Measurements from ENCODE around the gene RSAD1.

RSAD1 gene

DNA sequence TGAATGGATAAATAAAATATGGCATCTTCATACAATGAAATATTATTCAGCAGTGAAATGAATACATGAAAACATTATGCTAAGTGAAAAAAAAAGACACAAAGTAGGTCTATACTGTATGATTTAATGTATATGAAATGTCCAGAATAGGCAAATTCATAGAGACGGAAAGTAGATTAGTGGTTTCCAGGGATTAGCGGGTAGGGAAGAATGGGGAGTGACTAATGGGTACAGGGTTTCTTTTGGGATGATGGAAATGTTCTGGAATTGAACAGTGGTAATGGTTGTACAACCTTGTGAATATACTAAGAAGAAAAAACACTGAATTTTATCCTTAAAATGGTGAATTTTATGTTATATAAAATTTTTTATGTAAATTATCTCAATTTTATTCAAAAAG is 21.1 kb downstream of the RSAD1 start:
- no peak overlapping the region for H3K27ac ChIP-seq (ENCODE audit: low read length)
- no peak overlapping the region for H3K9ac ChIP-seq (ENCODE audit: low read length)
- no peak overlapping the region for H2AFZ ChIP-seq (ENCODE audit: low read length)
- no peak overlapping the region for H3K4me3 ChIP-seq (ENCODE audit: low read length)
- H3K9me3 ChIP-seq (replicated peaks; ENCODE audit: insufficient read depth, low read length), result no peaks in the 10 kb centered on the region
- H3F3A ChIP-seq (ENCODE audit: insufficient read depth, low read length), result no peaks in the 10 kb centered on the region
- no peaks in the 10 kb centered on the region for H3K4me1 ChIP-seq (ENCODE audit: low read length)
- no peaks in the 10 kb centered on the region for H3K27me3 ChIP-seq (replicated peaks; ENCODE audit: insufficient read depth, low read length)
- no peaks in the 10 kb centered on the region for H4K20me1 ChIP-seq (ENCODE audit: insufficient read depth, low read length)
- H3K4me2 ChIP-seq (ENCODE audit: low read depth, low read length), result no peak overlapping the region
- TF ChIP-seq EZH2phosphoT487 (IDR thresholded peaks at IDR 0.05; ENCODE audit: low read length) (no peak), CTCF (IDR thresholded peaks at IDR 0.05; ENCODE audit: low read length) (no peak), EZH2 (optimal IDR thresholded peaks at IDR 0.05; ENCODE audit: low read depth, low read length) (no peak)
- H3K9me2 ChIP-seq (replicated peaks; ENCODE audit: insufficient read depth, low read length), result no peaks in the 10 kb centered on the region
- DNase-seq, result no peak
- no peaks in the 10 kb centered on the region for H3K36me3 ChIP-seq (replicated peaks; ENCODE audit: insufficient read depth, low read length)
- H3K79me2 ChIP-seq (ENCODE audit: low read length), result no peaks in the 10 kb centered on the region

GRCh38 chr17:50501054-50501453 is 22.4 kb downstream of the RSAD1 start:
- no peaks in the 10 kb centered on the region for H3K9me2 ChIP-seq (replicated peaks; ENCODE audit: insufficient read depth, low read length)
- no peaks in the 10 kb centered on the region for H4K20me1 ChIP-seq (ENCODE audit: insufficient read depth, low read length)
- no peaks in the 10 kb centered on the region for H3K9me3 ChIP-seq (replicated peaks; ENCODE audit: insufficient read depth, low read length)
- H3K4me3 ChIP-seq (ENCODE audit: low read length), result no peak overlapping the region
- no peaks in the 10 kb centered on the region for H3K36me3 ChIP-seq (replicated peaks; ENCODE audit: insufficient read depth, low read length)
- H3K27ac ChIP-seq (ENCODE audit: low read length), result no peak overlapping the region
- TF ChIP-seq EZH2 (optimal IDR thresholded peaks at IDR 0.05; ENCODE audit: low read depth, low read length) (no peak), CTCF (IDR thresholded peaks at IDR 0.05; ENCODE audit: low read length) (peak; percentile 12; the same call in 1 of the 2 replicates)
- no peaks in the 10 kb centered on the region for H3K27me3 ChIP-seq (replicated peaks; ENCODE audit: insufficient read depth, low read length)
- H3K4me2 ChIP-seq (ENCODE audit: low read depth, low read length), result no peak overlapping the region
- H3F3A ChIP-seq (ENCODE audit: insufficient read depth, low read length), result no peaks in the 10 kb centered on the region
- no peak overlapping the region for H3K9ac ChIP-seq (ENCODE audit: low read length)
- H3K4me1 ChIP-seq (ENCODE audit: low read length), result no peaks in the 10 kb centered on the region
- no peak overlapping the region for H2AFZ ChIP-seq (ENCODE audit: low read length)
- no peaks in the 10 kb centered on the region for H3K79me2 ChIP-seq (ENCODE audit: low read length)
- DNase-seq, result peak; percentile 26

DNA sequence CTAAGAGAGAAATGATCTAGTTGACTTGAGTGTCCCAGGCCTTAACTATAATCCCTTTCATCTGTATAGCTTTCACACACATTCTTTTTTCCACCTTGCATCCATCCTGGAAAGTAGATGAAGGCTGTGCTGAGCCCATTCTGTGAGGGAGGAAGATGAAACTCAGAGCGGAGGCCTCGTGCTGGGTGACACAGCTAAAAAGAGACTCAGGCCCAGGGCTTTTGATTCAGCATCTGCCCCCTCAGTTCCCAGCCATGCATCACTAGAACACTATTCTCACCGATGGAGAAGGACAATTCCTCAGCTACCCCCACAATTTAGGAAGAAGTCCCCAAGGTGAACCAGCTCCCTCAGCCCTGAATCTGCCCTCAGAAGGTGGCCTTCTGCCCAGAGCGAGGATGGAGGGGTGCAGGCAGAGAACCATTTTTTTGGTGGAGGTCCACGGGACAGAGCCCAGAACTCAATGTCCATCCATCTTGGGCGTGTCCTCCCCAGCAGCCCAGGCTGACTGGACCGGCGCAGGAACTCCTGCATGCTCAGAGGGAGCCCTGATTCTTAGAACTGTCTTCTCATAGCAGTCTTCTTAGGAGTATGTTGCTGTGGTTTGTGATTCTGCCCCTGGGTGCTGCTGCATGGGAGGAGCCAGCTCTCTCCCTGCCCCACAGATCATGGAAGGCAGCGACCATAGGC is 23.8 kb downstream of the RSAD1 start:
- TF ChIP-seq CTCF (IDR thresholded peaks at IDR 0.05; ENCODE audit: low read length), result no peak
- no peak for TF ChIP-seq EZH2 (optimal IDR thresholded peaks at IDR 0.05; ENCODE audit: low read depth, low read length)
- Histone ChIP-seq H3K4me1 (ENCODE audit: low read length) (no peaks in the 10 kb centered on the region), H4K20me1 (ENCODE audit: insufficient read depth, low read length) (no peaks in the 10 kb centered on the region), H3K4me3 (ENCODE audit: low read length) (no peak overlapping the region), H3K4me2 (ENCODE audit: low read depth, low read length) (no peak overlapping the region), H3K27ac (ENCODE audit: low read length) (no peak overlapping the region), H3F3A (ENCODE audit: insufficient read depth, low read length) (no peaks in the 10 kb centered on the region), H3K9me3 (replicated peaks; ENCODE audit: insufficient read depth, low read length) (no peaks in the 10 kb centered on the region), H3K9me2 (replicated peaks; ENCODE audit: insufficient read depth, low read length) (no peaks in the 10 kb centered on the region), H3K27me3 (replicated peaks; ENCODE audit: insufficient read depth, low read length) (no peaks in the 10 kb centered on the region), H3K36me3 (replicated peaks; ENCODE audit: insufficient read depth, low read length) (no peaks in the 10 kb centered on the region), H2AFZ (ENCODE audit: low read length) (no peak overlapping the region), H3K79me2 (ENCODE audit: low read length) (no peaks in the 10 kb centered on the region), H3K9ac (ENCODE audit: low read length) (no peak overlapping the region)
- no peak for DNase-seq
